ENCODE results near the gene MYO3A.

DNA sequence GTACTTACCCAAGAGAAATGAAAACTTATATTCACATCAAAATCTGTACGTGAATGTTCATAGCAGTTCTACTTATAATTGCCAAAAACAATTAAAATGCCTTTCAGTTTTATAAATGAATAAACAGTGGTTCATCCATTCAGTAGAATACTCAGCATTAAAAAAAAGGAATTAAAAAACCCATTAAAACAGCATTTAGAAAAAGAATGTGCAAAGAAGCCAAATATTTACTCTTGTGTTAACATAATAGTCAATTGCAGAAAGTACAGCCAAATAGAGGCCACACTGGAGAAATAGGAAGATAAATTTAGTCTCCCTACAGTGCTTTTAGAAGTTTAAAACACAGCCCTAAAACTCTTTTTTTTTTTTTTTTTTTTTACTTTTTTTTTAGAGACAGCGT, 54.6 kb downstream of the MYO3A start:
- TF ChIP-seq CTCF (IDR thresholded peaks at IDR 0.05; ENCODE audit: insufficient read depth, low read length, poor library complexity, severe bottlenecking) (no peak), EZH2phosphoT487 (conservative IDR thresholded peaks at IDR 0.05; ENCODE audit: low read length) (no peak)

All from SU-DHL-6 (cell line).